Measurements from ENCODE around the gene DOCK2.

DNA sequence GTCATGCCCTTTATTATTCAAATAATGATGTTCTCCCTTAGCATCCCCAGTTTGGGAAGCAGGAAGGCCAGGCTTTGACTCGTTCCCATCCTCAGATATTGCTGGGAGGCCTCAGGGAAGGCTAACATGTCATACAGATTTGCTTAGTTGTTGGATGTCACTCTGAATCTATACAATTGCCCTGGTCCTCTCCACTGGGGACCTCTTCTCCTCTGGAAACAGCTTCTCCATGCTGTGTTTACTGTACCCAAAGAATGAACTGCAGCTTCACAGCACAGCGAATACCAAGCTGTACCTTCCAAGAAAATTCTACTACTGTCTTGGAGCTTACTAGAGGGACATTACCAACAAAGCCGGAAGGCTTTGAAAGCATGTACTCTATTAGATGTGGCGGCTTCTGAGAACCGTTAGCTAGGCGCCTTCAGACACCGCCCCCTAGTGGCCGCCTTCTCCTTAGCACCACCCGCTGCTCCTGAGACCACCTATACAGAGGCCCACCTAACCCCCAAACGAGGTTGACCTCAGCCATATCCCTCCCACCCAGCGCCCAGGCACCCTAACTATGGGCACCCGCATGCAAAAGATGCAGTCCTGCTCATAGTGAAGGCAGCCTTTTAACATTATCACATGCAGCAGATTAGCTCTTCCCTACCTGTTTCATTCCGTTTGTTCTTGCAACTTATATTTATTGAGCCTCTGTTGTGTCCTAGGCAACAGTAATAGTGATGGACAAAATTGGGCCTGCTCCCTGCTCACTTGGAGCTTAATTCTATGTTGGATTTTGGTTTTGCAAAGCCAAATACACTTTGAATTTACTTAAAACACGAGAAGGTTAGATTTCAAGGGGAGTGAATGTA lies 433.7 kb downstream of the DOCK2 start:
- TF ChIP-seq SIN3A (IDR thresholded peaks at IDR 0.05; ENCODE audit: borderline replicate concordance, insufficient read depth, low read length) = no peak
- TF ChIP-seq POLR2AphosphoS5 (IDR thresholded peaks at IDR 0.05; ENCODE audit: low read depth, low read length) = no peak
- TF ChIP-seq, protein P1, sequence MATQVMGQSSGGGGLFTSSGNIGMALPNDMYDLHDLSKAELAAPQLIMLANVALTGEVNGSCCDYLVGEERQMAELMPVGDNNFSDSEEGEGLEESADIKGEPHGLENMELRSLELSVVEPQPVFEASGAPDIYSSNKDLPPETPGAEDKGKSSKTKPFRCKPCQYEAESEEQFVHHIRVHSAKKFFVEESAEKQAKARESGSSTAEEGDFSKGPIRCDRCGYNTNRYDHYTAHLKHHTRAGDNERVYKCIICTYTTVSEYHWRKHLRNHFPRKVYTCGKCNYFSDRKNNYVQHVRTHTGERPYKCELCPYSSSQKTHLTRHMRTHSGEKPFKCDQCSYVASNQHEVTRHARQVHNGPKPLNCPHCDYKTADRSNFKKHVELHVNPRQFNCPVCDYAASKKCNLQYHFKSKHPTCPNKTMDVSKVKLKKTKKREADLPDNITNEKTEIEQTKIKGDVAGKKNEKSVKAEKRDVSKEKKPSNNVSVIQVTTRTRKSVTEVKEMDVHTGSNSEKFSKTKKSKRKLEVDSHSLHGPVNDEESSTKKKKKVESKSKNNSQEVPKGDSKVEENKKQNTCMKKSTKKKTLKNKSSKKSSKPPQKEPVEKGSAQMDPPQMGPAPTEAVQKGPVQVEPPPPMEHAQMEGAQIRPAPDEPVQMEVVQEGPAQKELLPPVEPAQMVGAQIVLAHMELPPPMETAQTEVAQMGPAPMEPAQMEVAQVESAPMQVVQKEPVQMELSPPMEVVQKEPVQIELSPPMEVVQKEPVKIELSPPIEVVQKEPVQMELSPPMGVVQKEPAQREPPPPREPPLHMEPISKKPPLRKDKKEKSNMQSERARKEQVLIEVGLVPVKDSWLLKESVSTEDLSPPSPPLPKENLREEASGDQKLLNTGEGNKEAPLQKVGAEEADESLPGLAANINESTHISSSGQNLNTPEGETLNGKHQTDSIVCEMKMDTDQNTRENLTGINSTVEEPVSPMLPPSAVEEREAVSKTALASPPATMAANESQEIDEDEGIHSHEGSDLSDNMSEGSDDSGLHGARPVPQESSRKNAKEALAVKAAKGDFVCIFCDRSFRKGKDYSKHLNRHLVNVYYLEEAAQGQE (IDR thresholded peaks at IDR 0.05; ENCODE audit: insufficient read depth in 1 of 2, low read depth in 2 of 2, low read length in 2 of 2) = no peak
- no peak for TF ChIP-seq TAF1 (IDR thresholded peaks at IDR 0.05; ENCODE audit: borderline replicate concordance, insufficient read depth, low read length)
- TF ChIP-seq FOXP2 (optimal IDR thresholded peaks at IDR 0.05; ENCODE audit: borderline replicate concordance, extremely low read depth, extremely low read length, insufficient read depth) = no peak
